Kidney (tissue), 14 donors: ENCODE measurements around the gene CPEB3. TPM values are rescaled to one million over a fixed set of nuclear protein-coding genes. Genes with fewer than 3 reads are reported as not detected.

Experiments used
- DNase-seq, 5 donors: peaks; one replicate each; pipeline ENCODE4 v3.0.0-alpha.2; 2013 to 2020
- FAIRE-seq: peaks from 2 replicates; lab custom pipeline; 2012; peaks lifted over from hg19 to GRCh38; lab: Jason Lieb, UNC
- H3K27ac ChIP-seq, 2 donors: one replicate each; pipeline ENCODE4 v1.7.0; 2013; ENCODE audit warnings: low read depth in 2 of 2, low read length in 2 of 2, inconsistent platforms in 1 of 2
- H3K27me3 ChIP-seq: one replicate; pipeline ENCODE4 v1.7.1; 2013; ENCODE audit warnings: low read length, inconsistent platforms; ENCODE audit not compliant: control insufficient read depth, insufficient read depth
- H3K36me3 ChIP-seq, 3 donors: one replicate each; pipeline versions ENCODE4 v1.7.0 to v1.7.1; 2013; ENCODE audit warnings: low read length in 3 of 3, control low read depth in 1 of 3, inconsistent platforms in 1 of 3; ENCODE audit not compliant: insufficient read depth in 3 of 3, control insufficient read depth in 2 of 3
- H3K4me1 ChIP-seq, 3 donors: one replicate each; pipeline versions ENCODE4 v1.7.0 to v1.7.1; 2013; ENCODE audit warnings: low read length in 3 of 3, inconsistent platforms in 1 of 3, low read depth in 1 of 3; ENCODE audit not compliant: control insufficient read depth in 2 of 3, insufficient read depth in 2 of 3
- H3K4me3 ChIP-seq, 3 donors: one replicate each; pipeline versions ENCODE4 v1.7.0 to v1.8.1; 2013; ENCODE audit warnings: low read length in 3 of 3, control low read depth in 1 of 3, inconsistent platforms in 1 of 3
- H3K9ac ChIP-seq, 3 donors: one replicate each; pipeline versions ENCODE4 v1.7.0 to v1.7.1; 2013; ENCODE audit warnings: low read length in 3 of 3, control low read depth in 1 of 3, inconsistent platforms in 1 of 3
- H3K9me3 ChIP-seq, 3 donors: one replicate each; pipeline versions ENCODE4 v1.7.0 to v1.7.1; 2013; ENCODE audit warnings: low read length in 3 of 3, control low read depth in 1 of 3, inconsistent platforms in 1 of 3; ENCODE audit not compliant: control insufficient read depth in 2 of 3, insufficient read depth in 1 of 3
- intact Hi-C: fragments of 100-400 bp; cut with DNase I; formaldehyde crosslinking; loops from one replicate; pipeline ENCODE4 v1.11.1; 2022
- polyA plus RNA-seq: library from polyadenylated mRNA; stranded (reverse); fragments of 350-450 nt; fragmentation: Illumina TruSeq; extraction: RNeasy Lipid Tissue Mini Kit (QIAGEN cat#74804); gene quantifications from one replicate; pipeline ENCODE4 v1.2.3, GENCODE V29; 2014; ENCODE audit warnings: low read depth, low replicate concordance; ENCODE audit not compliant: insufficient read depth
- total RNA-seq: library from RNA; stranded (reverse); fragmentation: NEBNext Ultra II Directional; extraction: Animal tissue kit (Norgen Biotek cat#: 25700); gene quantifications from one replicate; pipeline ENCODE4 v1.2.1, GENCODE V29; 2021
- TF ChIP-seq, protein P1 (sequence below): IDR thresholded peaks from 3 replicates; pipeline ENCODE4 v1.5.1; 2012; ENCODE audit warnings: mild to moderate bottlenecking, moderate library complexity, borderline replicate concordance; ENCODE audit not compliant: insufficient read depth; ENCODE audit errors: extremely low read depth
- donor health status: control.
- donor health status: control.
- donor health status: control.
- donor health status: control.
- donor health status: control.
- donor health status: DM: yes; HTN: yes; CAD: no.
- donor health status: Normal renal cell carcinoma (clear cell type).

CPEB3 gene
- total and polyA plus RNA-seq, 2 donors from 2014 or later: 2.3 to 7.4 TPM

DNA sequence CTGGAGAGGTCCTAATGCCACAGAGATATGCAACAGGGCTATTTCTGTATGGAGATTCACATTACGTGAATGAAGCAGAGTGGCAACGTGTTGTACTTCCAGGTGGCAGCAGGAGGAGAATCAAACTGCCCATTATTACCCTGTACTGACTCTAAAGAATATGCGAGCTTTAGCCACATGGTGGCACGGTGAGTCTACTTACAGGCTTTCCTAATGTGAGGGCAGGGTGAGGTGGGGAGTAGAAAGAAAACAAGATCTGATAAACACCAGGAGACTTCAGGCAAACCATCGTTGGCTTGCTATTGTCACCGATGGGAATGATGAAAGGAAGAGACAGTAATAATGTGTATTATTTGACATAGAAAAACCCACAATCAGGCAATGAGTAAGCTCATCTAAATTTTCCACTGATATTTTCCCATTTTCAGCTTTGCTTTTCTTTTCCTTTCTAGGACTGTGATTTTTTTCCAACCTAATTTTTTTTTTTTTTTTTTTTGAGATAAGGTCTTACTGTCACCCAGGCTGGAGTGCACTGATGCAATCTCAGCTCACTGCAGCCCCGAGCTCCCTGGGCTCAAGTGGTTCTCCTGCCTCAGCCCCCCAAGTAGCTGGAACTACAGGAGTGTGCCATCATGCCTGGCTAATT lies 203.0 kb downstream of the CPEB3 start:
- Histone ChIP-seq H3K27ac (peak overlapping the region in 1 of 2 donors; percentile 49), H3K9me3 (no peaks in the 10 kb centered on the region), H3K9ac (peak overlapping the region in 1 of 3 donors; percentile 17), H3K4me1 (no peaks in the 10 kb centered on the region), H3K4me3 (no peak overlapping the region), H3K36me3 (no peaks in the 10 kb centered on the region), H3K27me3 (no peaks in the 10 kb centered on the region)
- FAIRE-seq (peak; percentile 85), DNase-seq (peak in 4 of 5 donors; percentile 75 to 93 (median 87))
- TF ChIP-seq, protein P1, sequence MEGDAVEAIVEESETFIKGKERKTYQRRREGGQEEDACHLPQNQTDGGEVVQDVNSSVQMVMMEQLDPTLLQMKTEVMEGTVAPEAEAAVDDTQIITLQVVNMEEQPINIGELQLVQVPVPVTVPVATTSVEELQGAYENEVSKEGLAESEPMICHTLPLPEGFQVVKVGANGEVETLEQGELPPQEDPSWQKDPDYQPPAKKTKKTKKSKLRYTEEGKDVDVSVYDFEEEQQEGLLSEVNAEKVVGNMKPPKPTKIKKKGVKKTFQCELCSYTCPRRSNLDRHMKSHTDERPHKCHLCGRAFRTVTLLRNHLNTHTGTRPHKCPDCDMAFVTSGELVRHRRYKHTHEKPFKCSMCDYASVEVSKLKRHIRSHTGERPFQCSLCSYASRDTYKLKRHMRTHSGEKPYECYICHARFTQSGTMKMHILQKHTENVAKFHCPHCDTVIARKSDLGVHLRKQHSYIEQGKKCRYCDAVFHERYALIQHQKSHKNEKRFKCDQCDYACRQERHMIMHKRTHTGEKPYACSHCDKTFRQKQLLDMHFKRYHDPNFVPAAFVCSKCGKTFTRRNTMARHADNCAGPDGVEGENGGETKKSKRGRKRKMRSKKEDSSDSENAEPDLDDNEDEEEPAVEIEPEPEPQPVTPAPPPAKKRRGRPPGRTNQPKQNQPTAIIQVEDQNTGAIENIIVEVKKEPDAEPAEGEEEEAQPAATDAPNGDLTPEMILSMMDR: peak; percentile 88
- intact Hi-C loops: loop anchor here (10.0 kb wide), 1 partner anchor 207 kb away; the partner anchor contains the start of genes CPEB3 and MARCHF5

DNA sequence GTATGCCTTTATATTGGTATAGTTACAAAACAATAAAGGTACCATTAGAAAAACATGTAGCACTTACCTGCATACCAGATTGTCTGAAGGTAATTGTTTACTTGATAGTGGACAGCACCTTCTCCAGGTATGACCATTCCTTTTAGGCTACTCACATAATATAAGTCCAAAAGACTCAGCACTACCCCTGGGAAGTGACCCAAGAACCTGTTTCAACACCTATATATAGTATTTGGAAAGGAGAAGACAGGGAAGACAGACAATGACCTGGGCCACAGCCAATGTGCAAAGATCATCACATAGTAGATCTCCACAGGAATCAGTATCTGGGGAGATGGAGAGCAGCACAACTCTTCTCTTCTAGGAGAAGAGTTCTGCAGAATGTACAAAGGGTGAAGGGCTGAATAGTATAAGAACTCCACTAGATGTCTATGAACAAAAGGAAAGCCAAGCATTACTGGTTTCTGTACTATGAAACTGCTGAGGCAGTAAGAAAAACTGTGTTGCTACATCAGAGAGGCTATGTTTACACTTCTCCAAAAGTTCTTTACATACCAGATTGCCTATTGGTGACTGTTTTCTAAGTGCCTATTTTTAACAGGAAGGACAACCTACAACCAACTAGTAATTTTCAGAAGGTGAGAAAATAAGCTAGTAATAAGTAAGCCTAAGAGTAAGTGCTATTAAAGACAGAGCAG lies 208.1 kb downstream of the CPEB3 start:
- FAIRE-seq (no peak), DNase-seq (no peak)
- Histone ChIP-seq H3K27me3 (no peaks in the 10 kb centered on the region), H3K27ac (no peak overlapping the region), H3K9me3 (no peaks in the 10 kb centered on the region), H3K4me1 (peaks cover 0 to 3% (median 3%) of the 10 kb centered on the region in 3 donors), H3K36me3 (peaks cover 0 to 11% (median 7%) of the 10 kb centered on the region in 3 donors), H3K9ac (no peak overlapping the region), H3K4me3 (no peak overlapping the region)
- intact Hi-C loops: loop anchor here (10.0 kb wide), 1 partner anchor 212 kb away; the partner anchor contains the start of genes CPEB3 and MARCHF5
- TF ChIP-seq, protein P1: no peak

DNA sequence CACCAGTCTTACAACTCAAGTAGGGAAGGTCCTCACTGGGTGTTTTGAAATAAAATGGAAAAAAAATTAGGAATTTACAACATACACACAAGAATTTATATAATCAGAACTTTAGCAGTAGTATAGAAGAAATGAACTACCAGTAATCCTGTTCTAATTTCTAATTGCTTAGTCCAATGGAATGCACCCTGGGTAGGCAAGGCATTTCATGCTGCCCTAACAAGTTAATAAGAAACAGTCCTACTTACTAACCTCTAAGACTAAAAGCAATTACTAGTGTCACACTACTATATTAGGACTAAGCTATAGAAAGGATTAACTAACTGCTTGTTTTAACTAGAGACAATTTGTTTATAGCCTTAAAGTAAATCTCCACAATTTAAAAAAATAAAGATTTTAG lies 209.2 kb downstream of the CPEB3 start:
- Histone ChIP-seq H3K27me3 (no peaks in the 10 kb centered on the region), H3K9me3 (no peaks in the 10 kb centered on the region), H3K4me1 (peaks cover 0 to 3% (median 3%) of the 10 kb centered on the region in 3 donors), H3K4me3 (no peak overlapping the region), H3K27ac (no peak overlapping the region), H3K36me3 (peaks cover 0 to 11% (median 7%) of the 10 kb centered on the region in 3 donors), H3K9ac (no peak overlapping the region)
- TF ChIP-seq, protein P1: no peak
- intact Hi-C loops: loop anchor here (10.0 kb wide), 1 partner anchor 213 kb away; the partner anchor contains the start of genes CPEB3 and MARCHF5
- FAIRE-seq (peak; percentile 39), DNase-seq (peak in 2 of 5 donors; percentile 3 to 16)
